Uterus (tissue), 4 donors: ENCODE measurements around the gene PDE6A. TPM values are rescaled to one million over a fixed set of nuclear protein-coding genes. Genes with fewer than 3 reads are reported as not detected.

Source experiments
- DNase-seq, 2 donors: peaks; one replicate each; pipeline ENCODE4 v3.0.0-alpha.2; 2019 to 2020
- H3K27ac ChIP-seq, 2 donors: fragments of 200-600 bp; sonication (generic); 1 replicate in 1 of 2; 2 replicates in 1 of 2; pipeline ENCODE4 v1.5.1; 2016 to 2018
- H3K27me3 ChIP-seq, 2 donors: fragments of 200-600 bp; sonication (generic); one replicate each; pipeline ENCODE4 v1.5.1; 2018 to 2019; ENCODE audit warnings: control low read depth in 1 of 2
- H3K36me3 ChIP-seq, 2 donors: fragments of 200-600 bp; sonication (generic); one replicate each; pipeline ENCODE4 v1.5.1; 2019; ENCODE audit warnings: control low read depth in 1 of 2
- H3K4me1 ChIP-seq, 2 donors: fragments of 200-600 bp; sonication (generic); one replicate each; pipeline ENCODE4 v1.5.1; 2018 to 2019; ENCODE audit warnings: control low read depth in 1 of 2
- H3K4me3 ChIP-seq, 2 donors: fragments of 200-600 bp; sonication (generic); 1 replicate in 1 of 2; 2 replicates in 1 of 2; pipeline ENCODE4 v1.5.1; 2018 to 2019; ENCODE audit warnings: mild to moderate bottlenecking in 1 of 2
- H3K9me3 ChIP-seq, 2 donors: fragments of 200-600 bp; sonication (generic); one replicate each; pipeline ENCODE4 v1.5.1; 2019; ENCODE audit warnings: control low read depth in 1 of 2
- CTCF ChIP-seq, 4 experiments: fragments of 200-600 bp in 2 of 4; fragments of 450-650 bp in 2 of 4; sonication (generic) in 2 of 4; IDR thresholded peaks; one replicate each; pipeline ENCODE4 v1.5.1; 2016 to 2019; ENCODE audit warnings: antibody characterized with exemption in 4 of 4, mild to moderate bottlenecking in 2 of 4, moderate library complexity in 1 of 4
- POLR2A ChIP-seq, 2 donors: fragments of 450-650 bp; IDR thresholded peaks; one replicate each; pipeline ENCODE4 v1.6.1; 2016; ENCODE audit warnings: antibody characterized with exemption in 2 of 2, mild to moderate bottlenecking in 1 of 2, moderate library complexity in 1 of 2
- intact Hi-C: fragments of 100-400 bp; cut with DNase I; formaldehyde crosslinking; loops from one replicate; pipeline ENCODE4 v1.15.1; 2023; ENCODE audit warnings: low total_unique reads
- total RNA-seq, 4 donors: library from RNA; depleted of rRNA in 3 of 4; stranded (reverse); fragments of >200 nt in 3 of 4; gene quantifications; one replicate each; pipeline versions ENCODE4 v1.1.0 to v1.2.4, GENCODE V29; 2014 to 2023
- donor health status: DM: yes; HTN: yes; CAD: no.

The PDE6A gene
- total RNA-seq, 4 donors from 2014 or later: 0.07 TPM; not detected in 3

- intact Hi-C loops: no loop called here
- Histone ChIP-seq H3K36me3 (no peaks in the 10 kb centered on the region), H3K4me1 (no peaks in the 10 kb centered on the region), H3K9me3 (no peaks in the 10 kb centered on the region), H3K27me3 (no peaks in the 10 kb centered on the region), H3K4me3 (no peak overlapping the region), H3K27ac (no peak overlapping the region)
- no peak for DNase-seq
- no peak for TF ChIP-seq POLR2A (IDR thresholded peaks at IDR 0.05)
Measured at GRCh38 chr5:149871471-149871870, 73.1 kb downstream of the PDE6A start.

- no peaks in the 10 kb centered on the region for H3K36me3 ChIP-seq
- H3K27ac ChIP-seq: no peak overlapping the region
- no peak for DNase-seq
- TF ChIP-seq CTCF (IDR thresholded peaks at IDR 0.05): no peak
- TF ChIP-seq POLR2A (IDR thresholded peaks at IDR 0.05): no peak
- no peaks in the 10 kb centered on the region for H3K4me1 ChIP-seq
- intact Hi-C loops: no loop called here
- no peak overlapping the region for H3K4me3 ChIP-seq
- no peaks in the 10 kb centered on the region for H3K9me3 ChIP-seq
- no peaks in the 10 kb centered on the region for H3K27me3 ChIP-seq
Measured at GRCh38 chr5:149870697-149871096, 73.9 kb downstream of the PDE6A start.

- intact Hi-C loops: no loop called here
- TF ChIP-seq CTCF (IDR thresholded peaks at IDR 0.05): no peak
- TF ChIP-seq POLR2A (IDR thresholded peaks at IDR 0.05): no peak
Measured at GRCh38 chr5:149870232-149870631, 74.4 kb downstream of the PDE6A start.

GRCh38 chr5:149869411-149869821 lies 75.2 kb downstream of the PDE6A start:
- no peak for TF ChIP-seq POLR2A (IDR thresholded peaks at IDR 0.05)
- Histone ChIP-seq H3K36me3 (no peaks in the 10 kb centered on the region), H3K27me3 (no peaks in the 10 kb centered on the region), H3K9me3 (no peaks in the 10 kb centered on the region), H3K27ac (no peak overlapping the region), H3K4me1 (no peaks in the 10 kb centered on the region), H3K4me3 (no peak overlapping the region)
- DNase-seq: no peak
- intact Hi-C loops: no loop called here

More at GRCh38 chr5:149870232-149870631, 74.4 kb downstream of the PDE6A start:
- H3K36me3 ChIP-seq: no peaks in the 10 kb centered on the region
- H3K27me3 ChIP-seq: no peaks in the 10 kb centered on the region
- H3K4me3 ChIP-seq: no peak overlapping the region
- no peaks in the 10 kb centered on the region for H3K9me3 ChIP-seq
- no peak overlapping the region for H3K27ac ChIP-seq
- no peaks in the 10 kb centered on the region for H3K4me1 ChIP-seq
- no peak for DNase-seq

GRCh38 chr5:149865746-149866145 lies 78.8 kb downstream of the PDE6A start:
- H3K4me3 ChIP-seq: no peak overlapping the region
- DNase-seq: no peak
- H3K9me3 ChIP-seq: no peaks in the 10 kb centered on the region
- no peaks in the 10 kb centered on the region for H3K36me3 ChIP-seq
- intact Hi-C loops: no loop called here
- TF ChIP-seq CTCF (IDR thresholded peaks at IDR 0.05) (no peak), POLR2A (IDR thresholded peaks at IDR 0.05) (no peak)
- no peak overlapping the region for H3K27ac ChIP-seq
- no peaks in the 10 kb centered on the region for H3K4me1 ChIP-seq
- H3K27me3 ChIP-seq: no peaks in the 10 kb centered on the region

- no peaks in the 10 kb centered on the region for H3K27me3 ChIP-seq
- no peak for TF ChIP-seq CTCF (IDR thresholded peaks at IDR 0.05)
- TF ChIP-seq POLR2A (IDR thresholded peaks at IDR 0.05): no peak
- no peaks in the 10 kb centered on the region for H3K9me3 ChIP-seq
- no peaks in the 10 kb centered on the region for H3K4me1 ChIP-seq
- DNase-seq: no peak
- intact Hi-C loops: no loop called here
- H3K4me3 ChIP-seq: no peak overlapping the region
- H3K36me3 ChIP-seq: no peaks in the 10 kb centered on the region
- H3K27ac ChIP-seq: no peak overlapping the region
Measured at GRCh38 chr5:149863830-149864229, 80.8 kb downstream of the PDE6A start.
